GM12864 (cell line): ENCODE data around the gene ACOT11.
"Not testable (repeated sequence)": the region's sequence is repeated elsewhere in the genome, so short reads cannot be mapped to it uniquely, and the experiment has no call there.

Source experiments
- DNase-seq: peaks from one replicate; pipeline ENCODE4 v3.0.0-alpha.2; 2011; ENCODE audit warnings: low read depth
- H3K4me3 ChIP-seq: 2 replicates; pipeline ENCODE4 v1.5.1; 2011; ENCODE audit warnings: mild to moderate bottlenecking, low read depth, low read length, control low read depth
- TF ChIP-seq, protein P1 (sequence below): IDR thresholded peaks from 2 replicates; pipeline ENCODE4 v1.5.1; 2011; ENCODE audit warnings: low read depth, mild to moderate bottlenecking, moderate library complexity, low read length, control low read depth, inconsistent platforms; ENCODE audit errors: missing control alignments

The ACOT11 gene

GRCh38 chr1:54519709-54520108 lies 28.3 kb upstream of the ACOT11 start:
- H3K4me3 ChIP-seq, result no peak overlapping the region
- no peak for DNase-seq
- TF ChIP-seq, protein P1, sequence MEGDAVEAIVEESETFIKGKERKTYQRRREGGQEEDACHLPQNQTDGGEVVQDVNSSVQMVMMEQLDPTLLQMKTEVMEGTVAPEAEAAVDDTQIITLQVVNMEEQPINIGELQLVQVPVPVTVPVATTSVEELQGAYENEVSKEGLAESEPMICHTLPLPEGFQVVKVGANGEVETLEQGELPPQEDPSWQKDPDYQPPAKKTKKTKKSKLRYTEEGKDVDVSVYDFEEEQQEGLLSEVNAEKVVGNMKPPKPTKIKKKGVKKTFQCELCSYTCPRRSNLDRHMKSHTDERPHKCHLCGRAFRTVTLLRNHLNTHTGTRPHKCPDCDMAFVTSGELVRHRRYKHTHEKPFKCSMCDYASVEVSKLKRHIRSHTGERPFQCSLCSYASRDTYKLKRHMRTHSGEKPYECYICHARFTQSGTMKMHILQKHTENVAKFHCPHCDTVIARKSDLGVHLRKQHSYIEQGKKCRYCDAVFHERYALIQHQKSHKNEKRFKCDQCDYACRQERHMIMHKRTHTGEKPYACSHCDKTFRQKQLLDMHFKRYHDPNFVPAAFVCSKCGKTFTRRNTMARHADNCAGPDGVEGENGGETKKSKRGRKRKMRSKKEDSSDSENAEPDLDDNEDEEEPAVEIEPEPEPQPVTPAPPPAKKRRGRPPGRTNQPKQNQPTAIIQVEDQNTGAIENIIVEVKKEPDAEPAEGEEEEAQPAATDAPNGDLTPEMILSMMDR, result peak; percentile 40

DNA sequence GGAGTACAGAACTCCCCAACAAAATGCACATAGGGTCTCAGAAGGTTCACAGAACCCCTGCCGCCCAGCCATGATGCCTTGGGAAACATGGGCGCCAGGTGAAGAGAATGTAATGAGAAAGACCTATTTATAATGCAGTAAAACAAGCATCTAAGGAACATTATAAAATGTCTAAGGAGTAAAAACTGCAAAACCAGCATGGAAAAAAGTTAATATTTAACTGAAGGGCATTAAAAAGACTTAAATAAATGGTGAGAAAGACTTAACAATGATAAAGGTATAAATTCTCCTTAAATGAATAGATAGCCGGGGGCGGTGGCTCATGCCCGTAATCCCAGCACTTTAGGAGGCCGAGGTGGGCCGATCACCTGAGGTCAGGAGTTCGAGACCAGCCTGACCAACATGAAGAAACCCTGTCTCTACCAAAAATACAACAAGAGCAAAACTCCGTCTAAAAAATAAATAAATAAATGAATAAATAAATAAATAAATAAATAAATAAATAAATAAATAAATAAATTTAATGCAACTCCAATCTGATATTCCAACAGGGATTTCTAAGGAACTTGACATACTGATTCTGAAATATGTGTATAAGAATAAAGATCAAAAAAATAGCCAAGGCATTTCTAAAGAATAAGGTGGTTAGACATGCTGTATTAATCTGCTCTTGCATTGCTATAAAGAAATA lies 27.3 kb upstream of the ACOT11 start:
- TF ChIP-seq, protein P1, result no peak
- H3K4me3 ChIP-seq, result no peak overlapping the region
- DNase-seq, result no peak

DNA sequence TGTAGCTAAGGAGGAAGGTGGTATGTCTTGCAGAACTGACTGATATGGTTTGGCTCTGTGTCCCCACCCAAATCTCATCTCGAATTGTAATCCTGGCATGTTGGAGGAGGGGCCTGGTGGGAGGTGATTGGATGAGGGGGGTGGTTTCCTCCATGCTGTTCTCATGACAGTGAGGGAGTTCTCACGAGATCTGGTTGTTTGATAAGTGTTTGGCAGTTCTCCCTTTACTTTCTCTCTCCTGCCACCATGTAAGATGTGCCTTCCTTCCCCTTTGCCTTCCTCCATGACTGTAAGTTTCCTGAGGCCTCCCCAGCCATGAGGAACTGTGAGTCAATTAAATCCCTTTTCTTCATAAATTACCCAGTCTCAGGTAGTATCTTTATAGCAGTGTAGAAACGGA lies 21.5 kb upstream of the ACOT11 start:
- H3K4me3 ChIP-seq, DNase-seq: not testable (repeated sequence)

- TF ChIP-seq, protein P1, result no peak
These were observed 19.4 kb upstream of the ACOT11 start for GRCh38 chr1:54528613-54529012.

DNA sequence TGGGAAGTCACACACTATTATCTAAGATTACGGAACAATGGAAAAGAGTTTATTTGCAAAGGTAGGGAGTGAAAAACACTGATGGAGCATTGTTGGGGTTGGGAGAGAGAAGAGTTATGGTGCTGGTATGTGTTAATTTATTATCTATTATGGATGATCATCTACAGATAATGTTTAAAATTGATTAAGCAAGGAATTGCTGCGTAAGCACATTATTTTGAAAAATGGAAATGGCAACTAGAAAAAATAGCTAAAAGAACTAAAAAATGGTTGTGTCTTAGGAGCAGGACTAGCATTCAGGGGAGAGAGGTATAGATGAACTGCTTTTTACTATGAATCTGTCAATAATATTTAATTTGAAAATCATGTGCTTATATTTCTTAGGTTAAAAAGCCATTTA lies 16.0 kb upstream of the ACOT11 start:
- TF ChIP-seq, protein P1, result no peak
- no peak for DNase-seq
- H3K4me3 ChIP-seq, result no peak overlapping the region

More at GRCh38 chr1:54528613-54529012, 19.4 kb upstream of the ACOT11 start:
- no peak for DNase-seq
- H3K4me3 ChIP-seq, result no peak overlapping the region

- not testable (repeated sequence) for DNase-seq, H3K4me3 ChIP-seq
These were observed 11.4 kb upstream of the ACOT11 start for GRCh38 chr1:54536656-54537055.

DNA sequence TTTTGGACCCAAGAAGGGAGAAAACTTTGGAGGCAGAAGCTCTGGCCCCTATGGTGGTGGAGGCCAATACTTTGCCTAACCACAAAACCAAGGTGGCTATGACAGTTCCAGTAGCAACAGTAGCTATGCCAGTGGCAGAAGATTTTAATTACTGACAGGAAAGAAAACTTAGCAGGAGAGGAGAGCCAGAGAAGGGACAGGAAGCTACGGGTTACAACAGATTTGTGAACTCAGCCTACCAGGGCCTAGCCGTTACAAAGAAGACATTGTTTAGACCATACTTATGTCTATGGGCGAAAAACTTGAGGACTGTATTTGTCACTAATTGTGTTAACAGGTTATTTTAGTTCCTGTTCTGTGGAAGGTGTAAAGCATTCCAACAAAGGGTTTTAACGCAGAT lies 10.4 kb upstream of the ACOT11 start:
- DNase-seq, result no peak
- TF ChIP-seq, protein P1, result no peak
- no peak overlapping the region for H3K4me3 ChIP-seq

DNA sequence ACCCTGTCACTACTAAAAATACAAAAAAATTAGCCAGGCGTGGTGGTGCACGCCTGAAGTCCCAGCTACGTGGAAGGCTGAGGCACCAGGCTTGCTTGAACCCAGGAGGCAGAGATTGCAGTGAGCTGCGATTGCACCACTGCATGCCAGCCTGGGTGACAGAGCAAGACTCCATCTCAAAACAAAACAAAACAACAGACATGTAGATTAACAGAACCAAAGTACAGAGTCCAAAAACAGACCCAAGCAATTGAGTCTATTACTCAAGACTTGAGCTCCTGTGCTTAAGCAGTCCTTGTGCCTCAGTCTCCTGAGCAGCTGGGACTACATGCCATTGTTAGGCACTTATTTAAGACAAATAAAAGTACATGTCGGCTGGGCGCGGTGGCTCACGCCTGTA lies 9.5 kb upstream of the ACOT11 start:
- no peak for DNase-seq
- TF ChIP-seq, protein P1, result no peak
- H3K4me3 ChIP-seq, result no peak overlapping the region
